ENCODE measurements around the gene OR2T3.
"Not testable (repeated sequence)": the region's sequence is repeated elsewhere in the genome, so short reads cannot be mapped to it uniquely, and the experiment has no call there.

OR2T3 gene

DNA sequence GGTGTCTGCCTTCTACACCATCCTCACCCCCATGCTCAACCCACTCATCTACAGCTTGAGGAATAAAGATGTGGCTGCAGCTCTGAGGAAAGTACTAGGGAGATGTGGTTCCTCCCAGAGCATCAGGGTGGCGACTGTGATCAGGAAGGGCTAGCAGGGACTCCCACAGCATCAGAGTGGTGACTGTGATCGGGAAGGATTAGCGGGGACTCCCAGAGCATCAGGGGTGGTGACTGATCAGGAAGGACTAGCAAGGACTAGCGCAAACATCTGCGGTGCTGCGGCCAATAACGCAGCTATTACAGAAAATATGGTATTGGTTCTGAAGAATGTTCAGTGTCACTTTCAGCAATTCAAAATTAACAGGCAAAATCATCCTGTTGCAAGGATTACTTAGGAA lies 19.5 kb upstream of the OR2T3 start:
- H2BK15ac ChIP-seq (ENCODE audit: low read length); H3K79me1 ChIP-seq (ENCODE audit: low read depth, low read length); H3K14ac ChIP-seq (ENCODE audit: low read length); H2BK120ac ChIP-seq (ENCODE audit: low read depth, low read length); H3K27ac ChIP-seq (replicated peaks; ENCODE audit: low read length); H3K9ac ChIP-seq (ENCODE audit: low read depth, low read length, poor library complexity); H3K36me3 ChIP-seq (replicated peaks in 1 of 2; ENCODE audit: control insufficient read depth in 2 of 2, insufficient read depth in 2 of 2, low read length in 2 of 2); H2AFZ ChIP-seq (ENCODE audit: low read length); H3K18ac ChIP-seq (ENCODE audit: low read length); H4K91ac ChIP-seq (ENCODE audit: low read depth, low read length, poor library complexity); H3K4me2 ChIP-seq (ENCODE audit: insufficient read depth, low read length, poor library complexity, severe bottlenecking); H4K8ac ChIP-seq (ENCODE audit: low read depth, low read length); H3K4me3 ChIP-seq (ENCODE audit: low read length in 2 of 2); DNase-seq (ENCODE audit: low spot score); H3K9me3 ChIP-seq (replicated peaks in 1 of 2; ENCODE audit: control insufficient read depth in 2 of 2, insufficient read depth in 1 of 2, low read depth in 1 of 2, low read length in 2 of 2); H2AK5ac ChIP-seq (ENCODE audit: low read depth, low read length); H2BK5ac ChIP-seq (ENCODE audit: low read length); H3K4ac ChIP-seq (ENCODE audit: low read length); H3K27me3 ChIP-seq (ENCODE audit: control insufficient read depth in 3 of 3, insufficient read depth in 3 of 3, low read depth in 1 of 3, low read length in 3 of 3); H2BK12ac ChIP-seq (ENCODE audit: low read length); H3K23ac ChIP-seq (ENCODE audit: low read depth, low read length, poor library complexity); H3K4me1 ChIP-seq (ENCODE audit: control insufficient read depth in 2 of 2, insufficient read depth in 1 of 2, low read depth in 1 of 2, low read length in 2 of 2): not testable (repeated sequence)
- WGBS, 2 donors (ENCODE audit: extremely low coverage in 2 of 2, insufficient read length in 2 of 2, insufficient replicate concordance in 1 of 2), result no CpG with 5 or more reads among the region's 7 CpGs

DNA sequence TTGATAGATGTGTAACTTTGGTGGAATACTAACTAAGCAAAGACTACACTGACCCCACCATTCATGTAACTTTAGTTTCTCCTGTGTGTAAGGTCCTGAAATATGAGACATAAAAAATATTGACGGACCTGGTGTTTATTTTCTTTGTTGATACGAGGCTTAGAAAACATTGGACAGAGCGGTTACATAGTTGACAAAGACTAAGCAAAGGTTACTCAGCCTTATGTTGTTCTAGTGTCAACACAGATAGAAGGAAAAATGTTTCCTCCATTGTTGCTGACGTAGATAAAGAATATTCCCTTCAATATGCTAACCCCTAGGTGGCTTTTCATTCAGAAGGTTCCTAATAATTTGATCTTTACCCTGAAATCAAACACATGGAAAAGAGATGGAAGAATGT lies 18.1 kb upstream of the OR2T3 start:
- H2BK5ac ChIP-seq (ENCODE audit: low read length); H3K4me2 ChIP-seq (ENCODE audit: insufficient read depth, low read length, poor library complexity, severe bottlenecking); H3K14ac ChIP-seq (ENCODE audit: low read length); H3K27ac ChIP-seq (replicated peaks; ENCODE audit: low read length); H3K4ac ChIP-seq (ENCODE audit: low read length); DNase-seq (ENCODE audit: low spot score); H3K18ac ChIP-seq (ENCODE audit: low read length); H3K9ac ChIP-seq (ENCODE audit: low read depth, low read length, poor library complexity); H4K8ac ChIP-seq (ENCODE audit: low read depth, low read length); H3K4me1 ChIP-seq (ENCODE audit: control insufficient read depth in 2 of 2, insufficient read depth in 1 of 2, low read depth in 1 of 2, low read length in 2 of 2); H2AFZ ChIP-seq (ENCODE audit: low read length); H3K23ac ChIP-seq (ENCODE audit: low read depth, low read length, poor library complexity); H2AK5ac ChIP-seq (ENCODE audit: low read depth, low read length); H4K91ac ChIP-seq (ENCODE audit: low read depth, low read length, poor library complexity); H2BK15ac ChIP-seq (ENCODE audit: low read length); H3K27me3 ChIP-seq (ENCODE audit: control insufficient read depth in 3 of 3, insufficient read depth in 3 of 3, low read depth in 1 of 3, low read length in 3 of 3); H3K4me3 ChIP-seq (ENCODE audit: low read length in 2 of 2); H3K9me3 ChIP-seq (replicated peaks in 1 of 2; ENCODE audit: control insufficient read depth in 2 of 2, insufficient read depth in 1 of 2, low read depth in 1 of 2, low read length in 2 of 2); H2BK12ac ChIP-seq (ENCODE audit: low read length); H2BK120ac ChIP-seq (ENCODE audit: low read depth, low read length); H3K36me3 ChIP-seq (replicated peaks in 1 of 2; ENCODE audit: control insufficient read depth in 2 of 2, insufficient read depth in 2 of 2, low read length in 2 of 2); H3K79me1 ChIP-seq (ENCODE audit: low read depth, low read length): not testable (repeated sequence)
- no CpG with 5 or more reads among the region's 4 CpGs for WGBS, 2 donors (ENCODE audit: extremely low coverage in 2 of 2, insufficient read length in 2 of 2, insufficient replicate concordance in 1 of 2)

DNA sequence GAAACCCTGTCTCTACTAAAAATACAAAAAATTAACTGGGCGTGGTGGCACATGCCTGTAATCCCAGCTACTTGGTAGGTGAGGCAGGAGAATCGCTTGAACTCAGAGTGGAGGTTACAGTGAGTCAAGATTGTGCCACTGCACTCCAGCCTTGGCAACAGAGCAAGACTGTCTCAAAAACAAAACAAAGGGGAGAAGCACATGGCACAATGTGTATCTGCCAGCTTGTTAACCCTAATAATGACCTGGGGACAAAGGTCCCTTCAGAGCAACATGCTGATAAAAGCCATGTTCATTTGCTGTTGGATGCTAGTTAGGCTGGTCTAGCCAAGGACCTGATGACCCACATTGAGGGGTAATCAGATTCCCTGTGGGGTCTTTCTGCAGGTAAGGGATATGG lies 16.5 kb upstream of the OR2T3 start:
- not testable (repeated sequence) for H2BK15ac ChIP-seq (ENCODE audit: low read length); H3K4ac ChIP-seq (ENCODE audit: low read length); H2AFZ ChIP-seq (ENCODE audit: low read length); DNase-seq (ENCODE audit: low spot score); H3K36me3 ChIP-seq (replicated peaks in 1 of 2; ENCODE audit: control insufficient read depth in 2 of 2, insufficient read depth in 2 of 2, low read length in 2 of 2); H2BK5ac ChIP-seq (ENCODE audit: low read length); H3K4me1 ChIP-seq (ENCODE audit: control insufficient read depth in 2 of 2, insufficient read depth in 1 of 2, low read depth in 1 of 2, low read length in 2 of 2); H4K91ac ChIP-seq (ENCODE audit: low read depth, low read length, poor library complexity); H2BK12ac ChIP-seq (ENCODE audit: low read length); H3K27me3 ChIP-seq (ENCODE audit: control insufficient read depth in 3 of 3, insufficient read depth in 3 of 3, low read depth in 1 of 3, low read length in 3 of 3); H3K4me3 ChIP-seq (ENCODE audit: low read length in 2 of 2); H3K27ac ChIP-seq (replicated peaks; ENCODE audit: low read length); H3K14ac ChIP-seq (ENCODE audit: low read length); H3K79me1 ChIP-seq (ENCODE audit: low read depth, low read length); H2BK120ac ChIP-seq (ENCODE audit: low read depth, low read length); H3K9me3 ChIP-seq (replicated peaks in 1 of 2; ENCODE audit: control insufficient read depth in 2 of 2, insufficient read depth in 1 of 2, low read depth in 1 of 2, low read length in 2 of 2); H3K4me2 ChIP-seq (ENCODE audit: insufficient read depth, low read length, poor library complexity, severe bottlenecking); H2AK5ac ChIP-seq (ENCODE audit: low read depth, low read length); H4K8ac ChIP-seq (ENCODE audit: low read depth, low read length); H3K18ac ChIP-seq (ENCODE audit: low read length); H3K23ac ChIP-seq (ENCODE audit: low read depth, low read length, poor library complexity); H3K9ac ChIP-seq (ENCODE audit: low read depth, low read length, poor library complexity)
- WGBS, 2 donors (ENCODE audit: extremely low coverage in 2 of 2, insufficient read length in 2 of 2, insufficient replicate concordance in 1 of 2), result no CpG with 5 or more reads among the region's 2 CpGs

DNA sequence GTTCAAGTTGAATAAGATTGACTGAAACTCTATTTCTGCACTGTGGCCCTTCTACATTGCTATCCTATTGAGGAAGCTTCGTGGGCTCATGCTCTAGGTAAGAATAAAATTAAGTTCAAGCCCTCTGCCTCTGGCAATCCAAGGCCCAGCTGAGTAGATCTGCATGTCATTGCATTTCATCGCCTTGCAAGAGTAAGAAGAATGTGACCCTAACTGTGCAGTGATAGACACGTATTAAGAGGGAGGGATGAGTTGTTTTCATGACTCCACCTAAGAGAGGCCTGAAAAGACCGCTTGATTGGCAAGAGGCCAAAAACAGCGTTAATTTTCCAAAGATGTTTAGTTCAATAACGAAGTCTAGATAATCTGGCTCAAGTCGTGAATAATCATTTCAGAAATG lies 14.0 kb upstream of the OR2T3 start:
- H3K14ac ChIP-seq (ENCODE audit: low read length); H2BK15ac ChIP-seq (ENCODE audit: low read length); H3K4me3 ChIP-seq (ENCODE audit: low read length in 2 of 2); H2AFZ ChIP-seq (ENCODE audit: low read length); H3K9ac ChIP-seq (ENCODE audit: low read depth, low read length, poor library complexity); H3K9me3 ChIP-seq (replicated peaks in 1 of 2; ENCODE audit: control insufficient read depth in 2 of 2, insufficient read depth in 1 of 2, low read depth in 1 of 2, low read length in 2 of 2); H2BK5ac ChIP-seq (ENCODE audit: low read length); H4K8ac ChIP-seq (ENCODE audit: low read depth, low read length); H3K27ac ChIP-seq (replicated peaks; ENCODE audit: low read length); H2AK5ac ChIP-seq (ENCODE audit: low read depth, low read length); DNase-seq (ENCODE audit: low spot score); H3K36me3 ChIP-seq (replicated peaks in 1 of 2; ENCODE audit: control insufficient read depth in 2 of 2, insufficient read depth in 2 of 2, low read length in 2 of 2); H2BK12ac ChIP-seq (ENCODE audit: low read length); H2BK120ac ChIP-seq (ENCODE audit: low read depth, low read length); H3K79me1 ChIP-seq (ENCODE audit: low read depth, low read length); H3K4ac ChIP-seq (ENCODE audit: low read length); H3K27me3 ChIP-seq (ENCODE audit: control insufficient read depth in 3 of 3, insufficient read depth in 3 of 3, low read depth in 1 of 3, low read length in 3 of 3); H4K91ac ChIP-seq (ENCODE audit: low read depth, low read length, poor library complexity); H3K18ac ChIP-seq (ENCODE audit: low read length); H3K23ac ChIP-seq (ENCODE audit: low read depth, low read length, poor library complexity); H3K4me1 ChIP-seq (ENCODE audit: control insufficient read depth in 2 of 2, insufficient read depth in 1 of 2, low read depth in 1 of 2, low read length in 2 of 2); H3K4me2 ChIP-seq (ENCODE audit: insufficient read depth, low read length, poor library complexity, severe bottlenecking): not testable (repeated sequence)
- no CpG with 5 or more reads among the region's 7 CpGs for WGBS, 2 donors (ENCODE audit: extremely low coverage in 2 of 2, insufficient read length in 2 of 2, insufficient replicate concordance in 1 of 2)
